ENCODE results near the gene SLC26A9. TPM values are rescaled to one million over a fixed set of nuclear protein-coding genes. Genes with fewer than 3 reads are reported as not detected.

SLC26A9 gene
- total RNA-seq, 4 donors from 2014 or later = not detected

GRCh38 chr1:205938682-205939081, 4.6 kb downstream of the SLC26A9 start:
- TF ChIP-seq CTCF (IDR thresholded peaks at IDR 0.05; ENCODE audit: low read depth) = no peak

- no peak for TF ChIP-seq CTCF (IDR thresholded peaks at IDR 0.05; ENCODE audit: low read depth)
These were observed 6.2 kb downstream of the SLC26A9 start for GRCh38 chr1:205936846-205937586.

- no peak for TF ChIP-seq CTCF (IDR thresholded peaks at IDR 0.05; ENCODE audit: low read depth)
These were observed 6.9 kb downstream of the SLC26A9 start for GRCh38 chr1:205936311-205936710.

GRCh38 chr1:205935869-205936268, 7.4 kb downstream of the SLC26A9 start:
- no peak for TF ChIP-seq CTCF (IDR thresholded peaks at IDR 0.05; ENCODE audit: low read depth)

GRCh38 chr1:205934788-205935187, 8.5 kb downstream of the SLC26A9 start:
- no peak for TF ChIP-seq CTCF (IDR thresholded peaks at IDR 0.05; ENCODE audit: low read depth)

- TF ChIP-seq CTCF (IDR thresholded peaks at IDR 0.05; ENCODE audit: low read depth) = no peak
These were observed 9.3 kb downstream of the SLC26A9 start for GRCh38 chr1:205933671-205934618.

DNA sequence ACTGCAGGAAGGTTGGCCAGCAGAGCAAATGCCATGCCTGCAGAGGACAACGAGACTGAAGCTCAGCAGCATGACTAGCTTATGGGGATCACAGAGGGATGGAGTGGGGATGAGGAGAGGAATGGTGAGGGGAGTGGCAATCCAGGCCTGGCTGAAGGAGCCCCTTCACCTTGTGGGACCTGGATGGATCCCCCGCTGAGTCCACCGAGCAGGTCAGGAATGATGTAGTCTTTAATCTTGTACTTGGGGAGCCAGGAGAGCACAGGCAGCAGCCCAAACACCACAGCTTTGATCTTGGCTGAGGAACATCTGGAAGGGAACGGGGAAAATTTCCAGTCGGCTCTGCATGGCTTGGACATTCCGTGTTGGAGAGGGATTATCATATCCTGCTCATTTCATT, 10.5 kb downstream of the SLC26A9 start:
- TF ChIP-seq CTCF (IDR thresholded peaks at IDR 0.05; ENCODE audit: low read depth) = no peak

Measured in subcutaneous adipose tissue (tissue), 4 donors.